ENCODE results near the gene MROH9. TPM values are rescaled to one million over a fixed set of nuclear protein-coding genes. Genes with fewer than 3 reads are reported as not detected.

MROH9 gene
- polyA plus RNA-seq, 1 donor, result not detected

GRCh38 chr1:171081763-171082201 is 146.4 kb downstream of the MROH9 start:
- DNase-seq, result no peak

- no peak for DNase-seq
Observed at GRCh38 chr1:171082606-171083005, 147.3 kb downstream of the MROH9 start.

GRCh38 chr1:171083222-171083621 is 147.9 kb downstream of the MROH9 start:
- DNase-seq, result no peak

- no peak for DNase-seq
Observed at GRCh38 chr1:171084091-171084490, 148.8 kb downstream of the MROH9 start.

- DNase-seq, result no peak
Observed at GRCh38 chr1:171084870-171085269, 149.5 kb downstream of the MROH9 start.

GRCh38 chr1:171087896-171088295 is 152.6 kb downstream of the MROH9 start:
- no peak for DNase-seq

GRCh38 chr1:171090604-171091003 is 155.3 kb downstream of the MROH9 start, which contains the start of gene FMO3:
Gene FMO3 (plus strand): TSS chr1:171090905. CDS start chr1:171092659, 1,754 bp downstream.
- DNase-seq, result no peak

- no peak for DNase-seq
Observed at GRCh38 chr1:171103862-171104261, 168.5 kb downstream of the MROH9 start.

GRCh38 chr1:171107262-171107940 is 172.1 kb downstream of the MROH9 start:
- no peak for DNase-seq

- DNase-seq, result no peak
Observed at GRCh38 chr1:171107969-171108368, 172.6 kb downstream of the MROH9 start.

GRCh38 chr1:171109966-171110365 is 174.6 kb downstream of the MROH9 start:
- DNase-seq, result no peak

GRCh38 chr1:171110621-171111326 is 175.4 kb downstream of the MROH9 start:
- no peak for DNase-seq

- DNase-seq, result no peak
Observed at GRCh38 chr1:171112119-171112518, 176.8 kb downstream of the MROH9 start.

- DNase-seq, result no peak
Observed at GRCh38 chr1:171113382-171113781, 178.0 kb downstream of the MROH9 start.

Other genes with a start within 250 kb of the MROH9 start
- 0.28 TPM for gene FMO3, start 155.4 kb downstream of the MROH9 start, polyA plus RNA-seq (ENCODE audit: insufficient read length)
- 1.1 TPM for gene FMO2, start 249.8 kb downstream of the MROH9 start, polyA plus RNA-seq (ENCODE audit: insufficient read length)

All from left kidney (tissue), 2 donors.